ENCODE measurements around the gene SOX30.

The SOX30 gene

DNA sequence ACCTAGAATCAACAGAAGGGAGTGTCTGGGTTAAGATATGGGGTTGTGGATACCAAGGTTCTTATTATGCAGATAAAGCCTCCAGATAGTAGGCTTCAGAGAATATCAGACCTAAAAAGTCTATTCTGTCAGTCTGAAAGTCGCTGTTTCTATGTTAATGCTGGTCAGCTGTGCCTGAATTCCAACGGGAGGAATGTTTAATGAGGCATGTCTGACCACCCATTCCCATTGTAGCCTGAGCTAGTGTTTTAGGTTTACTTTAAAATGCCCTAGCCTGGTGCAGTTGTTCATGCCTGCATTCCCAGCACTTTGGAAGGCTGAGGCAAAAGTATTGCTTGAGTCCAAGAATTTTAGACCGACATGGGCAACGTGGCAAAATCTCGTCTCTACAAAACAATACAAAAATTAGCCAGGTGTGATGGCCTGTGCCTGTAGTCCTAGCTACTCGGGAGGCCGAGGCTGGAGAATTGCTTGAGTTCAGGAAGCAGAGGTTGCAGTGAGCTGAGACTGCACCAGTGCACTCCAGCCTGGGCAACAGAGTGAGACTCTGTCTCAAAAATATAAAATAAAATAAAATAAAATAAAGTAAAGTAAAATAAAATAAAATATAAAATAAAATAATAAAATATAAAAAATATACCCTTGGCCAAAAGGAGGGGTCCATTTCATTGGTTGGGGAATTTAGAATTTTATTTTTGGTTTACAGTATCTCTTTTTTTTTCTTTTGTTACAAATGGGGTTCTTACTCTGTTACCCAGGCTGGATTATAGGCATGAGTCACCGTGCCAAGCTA lies 7.8 kb upstream of the SOX30 start:
- DNase-seq (ENCODE audit: low read depth), result no peak

DNA sequence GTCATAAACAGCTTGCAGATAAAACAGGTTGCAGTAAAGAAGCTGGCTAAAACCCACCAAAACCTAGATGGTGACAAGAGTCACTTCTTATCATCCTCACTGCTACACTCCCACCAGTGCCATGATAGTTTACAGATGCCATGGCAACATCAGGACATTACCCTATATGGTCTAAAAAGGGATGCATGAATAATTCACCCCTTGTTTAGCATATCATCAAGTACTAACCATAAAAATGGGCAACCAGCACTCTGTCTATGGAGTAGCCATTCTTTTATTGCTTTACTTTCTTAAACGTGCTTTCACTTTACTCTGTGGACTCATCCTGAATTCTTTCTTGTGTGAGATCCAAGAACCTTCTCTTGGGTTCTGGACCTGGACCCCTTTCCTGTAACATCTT lies 6.7 kb upstream of the SOX30 start:
- no peak for DNase-seq (ENCODE audit: low read depth)

DNA sequence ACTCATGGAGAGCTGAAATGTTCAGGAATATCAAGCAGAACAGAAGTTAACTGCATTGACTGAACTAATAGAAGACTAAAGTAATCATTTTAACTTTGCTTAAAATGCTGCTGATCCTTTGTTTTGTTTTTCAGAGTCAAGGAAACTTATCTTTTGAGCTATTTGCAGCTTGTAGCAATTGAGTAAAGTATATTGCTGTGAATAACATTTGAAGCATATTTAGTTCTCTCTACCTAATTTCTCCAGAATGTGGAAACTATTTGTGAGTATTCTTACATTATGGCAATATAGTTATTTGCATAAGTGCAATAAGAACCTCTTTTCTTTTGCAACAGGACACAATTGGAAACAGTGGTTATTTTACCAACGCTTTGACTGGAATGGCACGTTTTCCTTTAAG lies 5.3 kb upstream of the SOX30 start:
- no peak for DNase-seq (ENCODE audit: low read depth)

DNA sequence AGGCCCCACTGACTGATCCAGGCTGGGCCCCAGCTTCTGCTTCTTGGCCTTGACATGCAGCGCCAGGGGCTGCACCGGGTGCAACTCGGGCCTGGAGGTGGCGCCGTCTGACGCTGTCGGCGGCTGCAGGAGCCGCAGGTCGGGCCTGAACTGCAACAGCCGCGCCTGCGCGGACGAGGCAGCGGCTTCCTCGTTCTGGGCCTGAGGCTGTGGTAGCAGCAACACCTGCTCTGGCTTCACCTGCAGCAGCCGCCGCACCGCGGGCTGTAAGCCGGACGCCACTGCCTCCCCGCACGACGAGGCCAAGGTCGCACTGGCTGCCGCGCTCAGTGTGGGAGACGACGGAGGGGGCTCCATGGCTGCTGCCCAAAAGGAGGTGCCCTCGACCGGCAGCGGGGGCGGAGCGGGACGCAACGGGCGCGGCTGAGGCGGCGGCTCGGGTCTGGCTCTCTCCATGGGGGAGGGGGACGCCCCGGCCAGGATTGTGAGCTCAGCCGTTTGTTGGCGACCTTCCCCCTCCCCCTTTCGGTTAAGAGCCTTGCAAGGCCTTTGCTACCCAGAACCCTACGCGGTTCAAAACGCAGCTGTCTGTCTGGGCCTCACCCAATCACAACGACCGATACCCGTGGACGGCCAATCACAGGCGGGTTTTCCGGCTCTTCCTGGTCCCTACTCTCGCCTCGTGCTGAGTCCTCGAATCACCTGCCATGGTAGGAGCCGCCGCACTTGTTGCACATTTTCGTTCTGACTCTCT lies 438 bp downstream of the SOX30 start:
- peak; percentile 66 for DNase-seq (ENCODE audit: low read depth)

DNA sequence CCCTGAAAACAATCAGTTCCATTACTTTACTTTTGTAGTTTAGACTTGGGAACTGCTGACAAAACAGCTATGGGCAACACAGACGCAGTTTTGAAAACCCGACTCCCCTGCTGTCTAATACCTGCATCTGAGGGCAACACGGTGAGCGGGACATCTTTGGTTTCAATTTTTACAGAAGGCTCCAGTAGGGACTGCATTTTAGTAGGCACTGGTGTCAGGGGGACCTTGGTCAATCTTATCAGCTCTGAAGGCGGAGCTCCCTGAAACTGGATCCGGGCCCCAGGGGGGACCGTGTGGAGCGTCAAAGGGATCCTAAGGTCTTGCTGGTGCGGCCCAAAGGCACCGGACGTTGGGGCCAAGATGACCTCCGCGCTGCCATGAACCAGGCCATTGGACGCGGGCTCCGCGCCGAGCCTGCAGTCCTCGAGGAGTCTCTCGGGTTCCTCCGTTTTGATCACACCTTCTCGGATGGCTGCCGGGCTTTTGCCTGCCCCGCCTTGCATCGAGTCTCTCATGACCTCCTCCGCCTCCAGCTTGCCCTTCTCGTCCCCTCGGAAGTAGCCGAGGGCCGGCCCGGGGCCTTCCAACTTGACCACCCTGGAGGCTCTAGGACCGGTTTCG lies 1.1 kb downstream of the SOX30 start:
- no peak for DNase-seq (ENCODE audit: low read depth)

DNA sequence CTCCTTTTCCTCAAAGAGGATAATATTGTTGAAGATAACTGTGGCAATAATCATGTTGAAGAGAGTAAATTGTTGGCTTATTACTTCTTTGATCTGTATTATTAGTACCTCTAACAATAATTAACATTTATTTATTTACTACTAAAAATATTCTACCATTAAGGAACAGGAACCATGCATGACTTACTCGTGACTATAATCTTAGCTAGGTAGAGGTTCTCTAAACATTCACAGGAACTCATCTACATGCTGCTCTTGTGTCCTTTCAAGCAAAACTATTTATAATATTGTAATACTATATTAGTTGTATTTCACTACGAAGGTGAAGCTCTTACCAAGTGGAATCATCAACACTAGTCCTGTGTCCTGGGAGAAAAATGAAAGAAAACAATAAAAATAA lies 3.1 kb downstream of the SOX30 start:
- no peak for DNase-seq (ENCODE audit: low read depth)

DNA sequence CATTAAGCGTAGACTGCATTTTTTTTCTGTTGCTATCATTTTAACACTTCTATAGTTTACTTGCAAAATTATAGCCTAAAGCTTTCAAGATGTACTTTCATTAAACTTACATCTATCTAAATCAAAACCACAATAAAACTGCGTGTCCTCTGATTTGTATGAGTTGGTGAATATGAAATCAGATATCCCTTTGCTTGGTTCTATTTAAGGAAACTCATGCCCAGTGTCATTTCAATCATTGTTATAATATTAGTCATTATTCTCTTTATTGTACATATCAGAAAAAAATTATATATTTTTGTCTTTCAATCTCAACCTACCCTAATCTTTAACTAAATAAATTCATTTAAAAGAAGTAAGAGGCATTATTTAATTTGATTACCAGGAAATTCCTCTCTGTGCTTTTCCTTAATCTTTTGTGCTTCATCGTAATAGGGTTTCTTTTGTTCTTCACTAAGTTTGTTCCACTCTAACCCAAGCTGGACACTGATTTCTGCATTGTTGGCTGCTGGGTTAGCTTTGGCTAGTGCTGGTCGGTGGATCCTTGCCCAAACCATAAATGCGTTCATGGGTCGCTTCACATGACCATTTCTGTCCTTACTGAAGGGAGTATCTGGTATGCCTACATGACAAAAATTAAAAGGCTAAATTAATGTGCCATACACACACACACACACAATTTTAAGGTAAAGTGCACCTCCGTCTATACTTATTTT lies 3.8 kb downstream of the SOX30 start:
- peak; percentile 17 for DNase-seq (ENCODE audit: low read depth)

DNA sequence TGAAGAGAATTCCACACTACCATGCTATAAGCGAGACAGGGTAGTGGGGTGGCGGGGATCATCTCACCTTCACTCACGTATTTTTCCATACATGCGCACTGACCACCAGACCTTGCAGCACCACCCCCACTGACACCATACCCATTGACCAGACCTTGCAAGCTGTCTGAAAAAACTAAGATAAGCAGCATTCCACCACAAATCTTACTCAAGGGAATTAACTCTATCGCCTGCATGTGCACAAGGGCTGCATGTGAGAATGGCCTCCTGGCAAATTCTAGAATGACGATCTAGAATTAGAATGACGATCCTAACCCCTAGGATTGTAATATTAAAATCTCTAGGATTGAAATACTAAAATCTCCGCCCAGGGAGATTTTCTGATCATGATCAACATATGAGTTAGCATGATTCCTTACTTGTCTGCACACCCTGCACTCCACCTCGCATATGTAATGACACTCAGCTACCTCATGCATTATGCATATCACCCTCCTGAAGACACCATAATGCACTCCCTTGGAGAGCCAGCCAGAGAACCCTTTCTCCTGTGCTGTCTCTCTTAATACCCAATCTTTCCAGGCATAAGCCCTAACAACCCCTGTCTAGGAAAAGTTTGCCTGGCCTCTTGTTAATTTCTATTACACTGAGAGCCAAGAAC lies 11.7 kb downstream of the SOX30 start:
- no peak for DNase-seq (ENCODE audit: low read depth)

DNA sequence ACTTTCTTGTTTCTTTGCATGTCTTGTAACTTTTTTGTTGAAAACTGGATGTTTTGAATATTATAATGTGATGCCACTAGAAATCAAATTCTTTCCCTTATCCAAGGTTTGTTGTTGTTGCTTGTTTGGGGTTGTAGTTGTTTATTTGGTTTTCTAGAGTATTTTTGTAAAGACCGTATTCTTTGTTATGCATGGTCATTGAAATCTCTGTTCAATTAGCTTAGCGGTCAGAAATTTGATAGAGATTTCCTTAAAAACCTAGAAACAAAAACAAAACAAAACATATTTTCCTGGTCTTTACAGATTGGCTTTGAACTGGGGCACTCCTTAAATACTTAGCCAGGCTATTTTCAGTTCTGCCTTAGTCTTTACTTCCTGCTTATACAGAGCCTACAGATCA lies 21.9 kb downstream of the SOX30 start:
- DNase-seq (ENCODE audit: low read depth), result no peak

DNA sequence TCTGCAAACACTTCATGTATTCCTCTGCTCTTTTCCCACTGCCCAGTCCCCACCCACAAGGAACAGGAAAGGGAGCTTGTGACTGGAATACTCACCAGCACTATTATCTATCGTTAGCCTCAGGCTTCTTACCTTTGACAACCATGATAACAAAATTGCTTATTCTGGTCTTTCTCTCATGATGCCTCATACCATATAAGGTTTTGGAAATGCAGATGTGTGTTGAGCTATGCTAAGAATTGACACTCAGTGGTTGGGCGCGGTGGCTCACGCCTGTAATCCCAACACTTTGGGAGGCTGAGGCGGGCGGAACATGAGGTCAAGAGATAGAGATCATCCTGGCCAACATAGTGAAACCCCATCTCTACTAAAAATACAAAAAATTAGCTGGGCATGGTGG lies 25.4 kb downstream of the SOX30 start:
- no peak for DNase-seq (ENCODE audit: low read depth)

DNA sequence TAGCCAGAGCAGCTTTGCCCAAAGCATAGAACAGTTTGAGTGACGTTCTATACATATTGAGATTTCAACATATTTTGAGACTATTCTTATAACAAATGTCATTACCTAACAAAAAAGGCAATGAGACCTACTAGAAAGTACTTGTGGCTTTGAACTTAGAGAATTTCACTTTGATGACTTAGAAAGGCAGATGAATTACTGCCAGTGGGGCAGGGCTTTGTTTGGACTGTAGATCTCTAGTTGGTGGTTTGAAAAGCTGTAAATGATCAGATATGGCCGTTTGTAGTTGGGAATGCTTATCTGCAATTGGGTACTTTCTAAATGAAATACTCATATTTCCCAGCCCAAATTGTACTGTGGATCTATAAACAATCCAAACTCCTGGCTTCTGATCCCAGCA lies 28.1 kb downstream of the SOX30 start:
- no peak for DNase-seq (ENCODE audit: low read depth)

DNA sequence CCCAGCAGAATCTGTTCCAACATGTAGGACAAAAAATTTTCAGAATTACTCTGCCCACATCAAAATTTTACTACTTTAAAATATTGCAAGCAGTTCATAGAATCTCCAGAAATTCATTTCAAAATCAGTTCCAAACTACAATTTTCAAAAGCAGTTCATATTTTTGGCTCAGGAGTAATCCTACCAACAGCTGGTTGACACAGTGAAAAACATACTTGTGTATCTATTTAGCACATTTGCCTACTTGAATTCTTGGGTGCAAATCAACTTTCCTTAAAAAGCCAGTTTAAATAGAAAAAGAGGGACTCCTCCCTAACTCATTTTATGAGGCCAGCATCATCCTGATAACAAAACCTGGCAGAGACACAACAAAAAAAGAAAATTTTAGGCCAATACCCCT lies 31.5 kb downstream of the SOX30 start:
- no peak for DNase-seq (ENCODE audit: low read depth)

DNA sequence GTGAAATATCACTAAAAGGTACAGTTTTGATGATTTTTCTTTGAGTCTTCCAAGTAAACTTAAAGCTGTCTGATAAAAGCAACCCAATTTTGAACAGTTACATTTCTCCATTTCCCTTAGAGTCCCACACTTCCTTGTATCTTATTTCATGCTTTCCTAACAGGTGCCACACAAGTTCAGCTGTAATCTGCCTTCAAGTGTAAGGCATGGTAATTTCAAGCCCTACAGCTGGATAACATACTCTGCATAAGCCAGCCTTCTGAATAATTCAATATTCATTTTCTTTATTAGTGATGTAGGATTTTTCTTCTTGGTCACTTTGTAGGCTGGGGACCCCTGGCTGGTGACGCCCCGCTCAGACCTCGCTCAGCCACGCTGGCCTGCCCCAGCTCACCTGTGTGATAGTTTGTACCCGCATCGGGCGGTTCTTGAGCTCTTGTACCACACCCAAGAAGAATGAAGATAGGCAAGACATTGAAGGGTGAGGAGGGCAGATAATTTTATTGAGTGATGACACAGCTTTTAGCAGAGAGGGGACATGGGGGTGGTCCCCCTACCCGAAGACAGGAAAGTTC lies 34.0 kb downstream of the SOX30 start:
- no peak for DNase-seq (ENCODE audit: low read depth)

DNA sequence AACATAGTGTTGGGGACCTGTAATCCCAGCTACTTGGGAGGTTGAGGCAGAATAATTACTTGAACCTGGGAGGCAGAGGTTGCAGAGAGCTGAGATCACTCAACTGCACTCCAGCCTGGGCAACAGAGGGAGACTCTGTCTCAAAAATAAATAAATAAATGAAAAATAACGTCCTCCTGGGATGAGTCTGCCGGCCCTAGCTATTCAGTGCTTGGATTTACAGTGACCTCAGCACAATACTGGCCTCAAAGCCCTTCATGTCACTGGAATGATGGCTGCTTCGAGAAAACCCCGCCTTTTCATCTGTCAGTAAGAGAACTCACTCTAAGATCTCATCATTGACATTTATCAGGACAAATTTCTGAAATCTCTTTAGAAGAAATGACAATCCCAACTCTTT lies 35.5 kb downstream of the SOX30 start:
- no peak for DNase-seq (ENCODE audit: low read depth)

DNA sequence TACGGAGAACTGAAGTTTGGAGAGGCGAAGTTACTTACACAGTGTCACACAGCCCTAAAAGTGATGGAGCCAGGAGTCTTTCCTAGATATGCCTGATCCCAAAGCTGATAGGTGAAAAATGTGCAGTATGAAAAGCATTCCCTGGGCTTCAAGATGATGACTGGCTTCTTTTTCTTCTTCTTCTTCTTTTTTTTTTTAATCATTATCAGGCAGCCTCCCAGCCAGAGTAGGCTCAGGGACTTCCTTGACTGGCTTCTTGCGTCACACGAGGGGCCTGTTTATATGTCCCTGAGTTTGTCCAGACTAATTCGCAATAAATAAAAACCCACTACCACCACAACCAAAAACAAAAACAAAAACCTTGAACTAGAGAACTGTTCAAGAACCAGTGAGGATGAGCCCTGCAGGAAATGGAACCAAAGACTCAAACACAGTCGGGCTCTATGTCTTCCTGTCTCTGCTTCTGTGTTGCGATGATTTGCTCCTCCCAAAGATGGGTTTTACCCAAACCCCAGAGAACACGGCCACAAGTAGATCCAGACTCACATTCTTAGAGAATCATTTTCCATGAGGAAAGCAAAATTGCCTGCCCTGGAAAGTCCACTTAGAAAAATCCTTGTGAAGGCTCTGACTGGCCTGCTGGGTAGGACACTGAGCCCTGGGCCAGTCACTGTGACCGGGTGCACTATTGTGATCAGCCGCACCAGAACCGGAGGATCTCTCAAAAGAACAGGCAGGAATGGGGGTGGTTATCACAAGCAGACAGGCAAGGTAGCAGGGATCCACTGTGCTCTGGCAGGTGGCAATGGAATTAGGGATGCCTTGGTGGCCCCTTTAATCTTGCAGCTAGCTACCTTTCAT lies 38.6 kb downstream of the SOX30 start:
- no peak for DNase-seq (ENCODE audit: low read depth)

DNA sequence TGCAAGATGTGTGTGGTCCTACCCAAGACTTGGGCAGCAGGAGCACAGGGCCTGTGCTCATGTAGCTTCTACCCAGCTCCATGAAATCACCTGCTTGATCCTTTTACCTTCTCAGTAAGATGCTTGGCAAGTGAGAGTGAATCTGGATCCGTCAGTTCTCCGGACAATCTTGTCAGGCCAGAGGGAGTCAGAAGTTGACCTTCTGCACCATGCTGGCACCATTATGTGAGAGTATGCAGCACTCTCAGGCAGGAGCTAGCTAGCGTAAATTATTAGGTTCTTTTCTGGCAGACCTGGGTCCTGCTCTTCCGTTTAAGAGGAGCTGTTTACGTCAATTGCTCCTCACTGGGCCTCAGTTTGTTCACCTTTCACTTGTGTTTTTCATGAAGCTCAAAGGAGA lies 39.7 kb downstream of the SOX30 start:
- no peak for DNase-seq (ENCODE audit: low read depth)

DNA sequence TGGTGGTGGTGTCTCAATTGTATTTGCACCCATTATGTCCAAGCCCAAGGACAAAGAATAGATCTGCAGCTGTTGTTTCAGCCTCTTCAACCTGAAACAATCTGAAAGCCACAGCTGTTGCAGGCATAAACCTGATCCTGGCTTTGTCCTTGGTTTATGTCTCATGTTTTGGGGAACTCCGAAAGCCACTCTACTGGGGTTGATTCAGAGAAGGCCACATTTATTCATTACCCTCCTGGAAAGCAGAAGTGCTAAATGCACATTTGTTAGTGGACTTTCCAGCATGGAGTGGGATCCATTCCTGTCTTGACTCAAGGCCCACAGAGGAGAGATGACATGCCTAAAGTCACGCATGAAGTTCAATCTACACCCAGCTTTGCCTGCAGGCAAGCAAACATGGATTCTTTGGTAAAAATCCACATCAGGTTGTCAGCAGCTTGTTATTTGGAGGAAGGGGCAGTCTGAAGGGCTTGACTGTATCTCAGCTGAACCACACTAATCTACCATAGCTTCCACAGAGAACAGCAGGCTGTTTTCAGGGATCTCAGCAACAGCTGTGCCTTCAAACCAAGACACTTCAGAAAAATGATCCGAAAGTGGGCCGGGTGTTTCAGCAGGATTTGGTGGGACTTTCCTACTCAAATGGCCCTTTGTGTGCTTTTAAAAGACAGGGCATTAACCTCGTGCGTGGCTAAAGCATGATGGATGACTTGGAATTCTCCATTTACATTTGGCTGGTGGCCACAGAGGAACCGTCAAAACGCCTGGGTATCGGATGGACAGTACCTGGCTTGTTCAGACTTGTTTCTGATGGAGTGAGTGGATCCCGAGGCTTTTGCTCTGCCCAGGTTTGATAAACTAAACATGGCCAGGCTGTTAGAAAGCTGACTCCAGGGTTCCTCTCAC lies 40.4 kb downstream of the SOX30 start:
- no peak for DNase-seq (ENCODE audit: low read depth)

DNA sequence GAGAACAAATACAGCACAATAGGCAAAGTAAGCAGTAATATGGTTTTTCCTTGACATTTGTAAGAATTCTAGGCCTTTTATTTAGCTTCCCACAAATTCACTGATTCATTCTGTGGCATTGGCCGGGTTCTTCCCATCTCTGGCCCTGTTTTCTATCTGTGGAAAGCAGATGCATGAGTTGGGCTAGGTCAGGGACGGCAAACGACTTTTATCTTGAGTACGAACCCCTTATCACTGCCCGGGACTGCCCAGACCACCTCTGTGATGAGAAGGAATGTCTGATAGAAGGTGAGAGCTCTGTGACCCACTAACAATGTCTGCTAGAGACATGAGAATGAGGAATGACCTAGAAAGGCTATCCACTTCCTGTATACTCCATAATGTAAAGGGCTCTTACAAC lies 41.2 kb downstream of the SOX30 start:
- DNase-seq (ENCODE audit: low read depth), result no peak

DNA sequence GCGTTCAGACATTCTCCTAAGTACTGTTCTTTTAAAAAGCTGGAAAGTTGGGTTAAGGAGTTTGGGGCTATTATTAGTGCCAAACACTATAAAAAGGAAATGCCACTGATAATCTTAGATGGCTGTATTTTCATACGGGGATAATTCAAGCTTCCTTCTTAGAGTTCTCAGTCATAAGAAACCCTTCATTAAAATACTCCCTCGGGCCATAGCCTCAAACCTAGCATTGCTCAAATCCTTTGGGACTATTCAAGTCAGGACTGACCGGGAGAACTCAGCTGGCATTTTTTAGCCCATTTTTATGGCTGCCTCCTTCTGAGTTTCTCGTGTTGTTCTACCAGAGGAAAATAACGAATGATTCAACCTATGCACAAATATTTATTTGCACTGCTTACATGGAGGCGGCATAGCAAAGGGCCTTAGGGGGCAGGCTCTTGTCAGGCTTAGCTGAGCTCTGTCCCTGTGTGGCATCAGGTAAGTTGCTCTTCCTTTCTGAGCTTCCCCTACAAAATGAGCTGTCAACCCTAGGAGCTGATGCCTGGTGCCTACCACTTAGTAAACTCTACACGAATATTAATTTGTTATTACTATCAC lies 43.2 kb downstream of the SOX30 start:
- no peak for DNase-seq (ENCODE audit: low read depth)

Data from iris pigment epithelial cell (primary cell).